HG03045 (cell line): ENCODE measurements around the gene TSC2.
"Not testable (repeated sequence)": the region's sequence is repeated elsewhere in the genome, so short reads cannot be mapped to it uniquely, and the experiment has no call there.

ENCODE experiments used
- ATAC-seq: cut with Tn5 transposase; IDR thresholded peaks from one replicate; pipeline ENCODE4 v1.9.1; 2021; ENCODE audit warnings: mild to moderate bottlenecking, moderate library complexity; ENCODE audit not compliant: unreplicated experiment

The TSC2 gene

DNA sequence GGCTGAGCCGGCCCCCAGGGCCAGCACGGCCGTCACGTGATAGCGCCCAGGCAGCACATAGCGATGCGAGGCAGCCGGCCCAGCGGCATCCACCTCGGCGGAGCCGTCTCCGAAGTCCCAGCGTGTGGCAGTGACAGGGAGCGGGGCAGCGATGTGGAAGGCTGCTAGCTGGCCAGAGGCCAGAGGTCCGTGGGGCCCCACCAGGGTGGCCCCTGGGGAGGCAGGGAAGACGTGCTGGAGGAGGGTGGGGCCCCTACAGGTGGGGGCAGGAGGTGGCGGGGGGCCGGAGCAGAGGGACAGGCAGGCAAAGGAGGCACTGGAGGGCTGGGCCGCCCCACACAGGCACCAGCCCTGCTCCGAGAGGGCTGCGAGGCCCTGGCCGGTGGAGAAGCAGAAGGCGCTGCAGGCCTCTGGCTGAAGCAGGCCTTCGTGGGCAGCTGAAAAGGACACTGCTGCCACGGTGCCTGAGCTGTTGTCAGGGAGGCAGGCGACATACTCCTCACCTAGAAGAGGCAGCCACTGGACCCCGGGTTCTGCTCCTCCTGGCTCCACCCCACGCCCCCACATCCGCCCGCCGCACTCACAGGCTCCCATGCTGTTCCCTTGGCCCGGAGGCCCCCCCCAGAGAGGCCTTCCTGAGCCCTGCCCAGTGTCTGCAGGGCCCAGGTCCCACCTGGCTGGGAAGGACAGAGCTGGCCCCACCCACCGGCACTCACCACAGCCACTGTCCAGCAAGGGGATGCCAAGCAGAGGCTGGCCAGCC, 70.4 kb downstream of the TSC2 start:
- ATAC-seq: not testable (repeated sequence)

DNA sequence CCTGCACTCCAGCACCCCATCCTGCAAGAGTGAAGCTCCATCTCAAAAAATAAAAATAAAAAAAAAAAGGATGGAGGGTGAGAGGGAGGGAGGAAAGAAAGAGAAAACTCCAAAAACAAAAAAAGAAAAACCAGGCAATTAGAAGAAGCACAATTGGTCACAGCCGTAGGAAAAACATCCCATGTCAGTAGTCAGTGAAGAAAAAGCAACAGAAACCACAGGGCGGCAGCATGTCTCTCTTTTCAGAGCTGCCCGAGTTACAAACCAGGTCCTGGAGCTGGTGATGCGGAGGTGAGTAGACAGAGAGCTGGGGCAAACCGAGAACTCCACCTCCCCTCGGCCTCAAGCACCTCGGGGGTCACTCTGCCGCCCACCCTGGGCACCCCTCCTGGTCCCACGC, 73.5 kb downstream of the TSC2 start:
- ATAC-seq: not testable (repeated sequence)

DNA sequence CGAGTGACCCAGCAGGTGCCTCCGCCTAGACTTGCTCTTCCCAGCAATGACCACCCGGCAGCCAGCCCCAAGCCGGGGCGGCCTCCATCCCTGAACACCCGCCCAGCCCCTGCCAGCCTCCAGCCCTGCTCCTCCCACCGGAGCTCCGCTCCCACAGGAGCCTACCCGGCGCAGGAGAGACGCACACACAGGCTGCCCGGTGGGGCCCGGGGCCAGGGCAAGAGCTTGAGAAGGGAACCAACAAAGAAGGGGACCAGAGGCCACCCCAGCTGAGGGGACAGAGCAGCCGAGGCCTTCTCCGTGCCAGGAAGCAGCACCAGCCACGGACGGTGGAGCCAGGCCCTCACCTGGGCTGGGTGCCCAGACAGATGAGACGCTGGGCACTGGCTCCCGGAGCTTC, 74.1 kb downstream of the TSC2 start:
- no peak for ATAC-seq

DNA sequence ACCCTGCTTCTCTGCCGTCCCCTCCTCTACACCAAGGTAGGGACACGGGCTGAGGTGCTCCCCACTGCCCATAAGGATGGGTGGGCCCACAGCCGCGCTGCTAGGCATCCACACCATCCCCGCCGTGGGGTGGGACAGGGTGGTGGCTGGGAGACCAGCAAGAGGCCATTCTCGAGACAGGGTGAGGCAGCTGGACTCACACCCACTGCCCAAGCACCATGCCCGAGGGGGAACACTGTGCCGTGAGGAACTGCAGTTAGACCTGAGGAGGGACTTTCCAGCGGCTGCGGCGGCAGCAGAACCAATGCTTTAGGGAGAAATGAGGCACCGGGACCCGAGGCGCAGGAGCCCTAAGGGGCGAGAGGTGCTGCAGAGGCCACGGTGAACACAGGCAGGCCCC, 74.6 kb downstream of the TSC2 start:
- no peak for ATAC-seq

- ATAC-seq: not testable (repeated sequence)
These were observed 75.3 kb downstream of the TSC2 start for GRCh38 chr16:2122934-2123683.

DNA sequence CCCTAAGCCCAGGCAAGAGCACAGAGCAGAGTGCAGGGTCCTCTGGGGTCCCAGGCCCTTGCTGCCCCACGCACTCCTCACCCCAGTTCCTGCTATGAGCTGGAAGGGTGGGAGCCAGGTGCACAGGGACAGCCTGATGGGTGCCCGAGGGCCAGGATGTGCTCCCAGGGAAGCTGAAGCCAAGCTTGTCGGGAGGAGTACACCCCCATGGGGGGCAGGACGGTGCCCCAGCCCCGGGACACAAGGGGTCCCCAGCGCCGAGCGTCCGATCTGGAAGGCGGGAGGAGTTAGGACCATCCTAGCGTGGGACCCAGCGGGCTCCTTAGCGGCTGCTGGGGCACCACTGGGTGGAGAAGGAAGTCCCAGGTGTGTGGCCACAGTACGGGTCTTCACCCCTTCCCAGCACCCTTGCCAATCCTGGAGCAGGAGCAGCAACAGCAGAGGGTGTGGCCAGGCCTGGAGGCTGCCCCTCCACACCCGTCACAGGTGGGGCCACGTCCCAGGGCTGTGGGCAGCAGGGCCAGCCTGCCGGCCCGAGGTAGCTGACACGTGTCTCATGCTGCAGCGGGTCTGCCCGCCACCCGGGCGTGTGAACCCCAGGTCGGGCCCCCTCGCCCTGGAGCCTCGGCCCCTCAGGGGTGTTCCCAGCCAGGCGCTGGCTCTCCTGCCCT, 76.1 kb downstream of the TSC2 start:
- ATAC-seq: not testable (repeated sequence)

DNA sequence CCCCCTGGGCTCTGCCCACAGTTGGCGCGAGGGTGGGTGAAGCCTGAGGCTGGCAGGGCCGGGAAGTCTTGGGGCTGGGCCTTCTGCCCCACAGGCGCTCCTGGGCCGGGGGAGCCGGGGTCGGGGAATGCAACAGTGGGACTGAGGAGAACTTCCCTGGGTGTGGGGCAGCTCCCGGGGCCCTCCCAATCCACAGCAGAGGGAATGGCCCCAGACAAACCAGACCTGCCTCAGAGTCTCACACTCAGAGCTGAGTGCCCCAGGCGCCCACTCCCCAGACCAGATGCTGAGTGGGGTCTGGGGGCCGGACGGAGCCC, 76.5 kb downstream of the TSC2 start:
- ATAC-seq: not testable (repeated sequence)

DNA sequence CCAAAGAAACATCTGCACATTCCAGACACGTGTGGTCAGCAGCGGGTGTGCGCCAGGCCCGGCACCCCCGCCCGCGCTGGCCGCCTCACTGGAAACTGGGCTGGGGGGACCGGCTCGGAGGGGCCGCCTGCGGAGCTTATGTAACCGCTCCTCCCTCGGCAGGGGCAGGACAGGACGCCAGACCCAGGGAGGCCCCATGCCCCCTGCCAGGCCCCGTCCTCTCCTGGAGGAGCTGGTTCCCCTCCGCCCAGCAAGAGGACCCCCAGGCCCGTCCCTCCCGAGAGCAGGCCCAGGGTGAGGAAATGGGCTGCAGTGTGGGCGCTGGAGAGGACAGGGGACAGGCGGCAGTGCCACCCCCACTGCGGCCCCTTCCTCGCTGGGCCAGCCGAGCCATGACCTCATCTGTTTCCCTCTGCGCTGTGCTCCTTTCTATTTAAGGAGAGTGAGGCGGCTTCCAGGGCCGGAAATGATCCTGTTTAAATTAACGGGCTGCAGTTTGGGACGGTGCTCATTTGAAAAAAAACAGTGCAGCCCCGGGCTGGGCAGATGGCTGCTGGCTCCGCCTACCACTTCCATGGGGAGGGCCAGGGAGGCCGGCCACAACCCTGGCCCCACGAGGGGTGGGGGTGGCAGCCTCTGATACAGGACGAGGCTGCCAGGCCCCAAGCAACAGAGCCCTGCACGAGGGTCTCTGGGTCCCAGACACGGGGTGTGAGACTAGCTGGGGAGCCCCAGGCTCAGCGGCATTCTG, 77.1 kb downstream of the TSC2 start:
- not testable (repeated sequence) for ATAC-seq

- ATAC-seq: not testable (repeated sequence)
These were observed 77.8 kb downstream of the TSC2 start for GRCh38 chr16:2125609-2126008.

- ATAC-seq: not testable (repeated sequence)
These were observed 78.5 kb downstream of the TSC2 start for GRCh38 chr16:2126161-2126743.

DNA sequence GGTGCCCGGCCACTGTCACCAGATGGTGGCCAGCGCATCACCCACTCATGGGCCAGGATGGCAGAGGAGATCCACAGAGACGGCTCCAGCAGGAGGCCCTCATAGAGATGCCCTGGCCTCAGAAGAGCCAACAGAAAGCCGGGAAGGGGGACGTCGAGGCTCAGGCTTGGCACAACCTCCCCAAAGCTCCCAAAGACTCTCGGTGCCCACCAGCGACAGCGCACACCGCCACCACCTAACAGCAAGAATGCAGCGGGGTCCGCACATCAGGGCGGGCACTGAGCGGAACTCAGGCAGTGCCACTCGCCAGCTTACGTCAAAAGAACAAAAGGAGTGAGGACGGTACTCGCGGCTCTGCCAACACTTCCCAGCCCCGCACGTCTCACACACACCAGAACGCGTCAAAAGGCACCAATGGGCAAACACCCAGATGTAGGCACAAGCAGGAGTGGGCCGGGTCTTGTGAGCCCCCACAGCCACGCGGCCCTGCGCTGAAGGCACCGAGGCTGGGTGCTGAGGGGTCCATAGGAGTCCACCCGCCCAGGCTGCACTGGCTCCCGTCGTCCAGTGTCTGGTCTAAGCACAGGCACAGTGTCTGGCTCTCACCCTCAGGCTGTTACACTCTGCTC, 79.3 kb downstream of the TSC2 start:
- not testable (repeated sequence) for ATAC-seq

DNA sequence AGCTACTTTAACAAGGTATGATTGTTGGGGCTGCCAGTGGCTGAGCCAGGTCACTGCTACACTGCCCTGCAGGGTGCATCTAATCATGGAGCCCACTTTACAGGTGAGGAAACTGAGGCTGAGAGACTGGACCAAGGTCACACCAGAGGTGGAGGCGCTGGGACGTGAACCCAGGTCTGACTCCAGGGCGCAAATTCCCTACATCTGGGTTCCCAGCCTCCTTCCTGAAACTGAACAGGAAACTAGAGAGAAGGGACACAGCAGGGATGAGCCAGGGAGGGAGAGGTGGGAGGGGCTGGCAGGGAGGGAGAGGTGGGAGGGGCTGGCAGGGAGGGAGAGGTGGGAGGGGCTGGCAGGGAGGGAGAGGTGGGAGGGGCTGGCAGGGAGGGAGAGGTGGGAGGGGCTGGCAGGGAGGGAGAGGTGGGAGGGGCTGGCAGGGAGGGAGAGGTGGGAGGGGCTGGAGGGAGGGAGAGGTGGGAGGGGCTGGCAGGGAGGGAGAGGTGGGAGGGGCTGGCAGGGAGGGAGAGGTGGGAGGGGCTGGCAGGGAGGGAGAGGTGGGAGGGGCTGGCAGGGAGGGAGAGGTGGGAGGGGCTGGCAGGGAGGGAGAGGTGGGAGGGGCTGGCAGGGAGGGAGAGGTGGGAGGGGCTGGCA, 80.0 kb downstream of the TSC2 start:
- not testable (repeated sequence) for ATAC-seq

GRCh38 chr16:2129251-2129650, 81.5 kb downstream of the TSC2 start:
- not testable (repeated sequence) for ATAC-seq

GRCh38 chr16:2129890-2130447, 82.2 kb downstream of the TSC2 start:
- not testable (repeated sequence) for ATAC-seq

DNA sequence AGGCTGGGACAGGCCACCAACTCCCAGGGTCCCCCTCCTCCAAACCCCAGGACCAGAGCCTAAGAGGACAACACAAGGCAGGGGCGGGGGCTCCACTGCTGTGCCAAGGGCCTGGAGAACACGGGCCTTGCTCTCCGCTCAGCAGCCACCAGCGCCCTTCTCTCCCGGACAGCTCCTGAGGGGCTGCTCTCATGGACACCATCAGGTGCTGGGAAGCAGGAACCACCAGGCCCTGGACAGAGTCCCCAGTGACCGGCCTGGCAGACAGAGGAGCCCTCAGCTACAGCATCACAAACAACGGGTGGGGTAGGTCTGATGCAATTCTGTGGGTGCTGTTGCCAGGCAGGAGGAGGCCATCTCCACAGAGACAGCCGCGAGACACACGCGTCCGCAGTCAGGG, 86.0 kb downstream of the TSC2 start:
- ATAC-seq: not testable (repeated sequence)

- ATAC-seq: not testable (repeated sequence)
These were observed 87.3 kb downstream of the TSC2 start for GRCh38 chr16:2135071-2135470.

DNA sequence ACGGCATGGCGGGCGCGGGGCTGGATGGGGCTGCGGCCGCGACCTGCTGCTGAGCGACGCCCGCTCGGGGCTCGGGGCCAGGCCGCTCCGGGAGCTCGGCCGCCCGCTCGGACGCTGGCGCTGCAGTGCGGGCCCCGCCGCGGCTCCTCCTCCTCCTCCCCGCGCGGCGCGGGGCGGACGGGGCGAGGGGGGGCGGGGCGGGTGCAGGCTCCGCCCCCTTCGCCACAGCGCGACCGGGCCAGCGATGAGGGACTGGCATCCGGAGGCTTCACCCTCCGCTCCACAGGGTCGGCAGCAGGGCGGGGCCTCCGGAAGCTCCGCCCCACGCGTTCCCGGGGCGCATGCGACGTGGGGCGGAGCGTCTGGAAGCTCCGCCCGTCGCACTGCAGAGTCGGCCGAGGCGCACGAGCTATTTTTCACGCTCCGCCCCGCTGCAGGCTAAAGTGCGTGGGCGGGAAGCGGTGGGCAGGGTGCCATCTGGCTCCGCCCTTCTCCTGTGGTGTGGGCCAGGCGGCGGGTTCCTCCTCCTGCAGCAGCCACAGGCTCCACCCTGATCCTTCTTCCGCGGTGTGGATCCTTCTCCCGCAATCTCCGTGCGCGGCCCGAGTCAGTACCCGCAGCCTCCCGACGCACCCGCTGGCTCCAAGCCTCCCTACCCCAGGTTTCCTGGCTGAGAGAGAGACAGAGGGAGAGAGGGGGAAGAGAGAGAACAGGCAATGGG, 88.1 kb downstream of the TSC2 start, which contains the start of gene PKD1:
Gene PKD1, minus strand, starts transcription at position 129 of the 721 bp plus-strand sequence. CDS start 209 bp downstream, outside the sequence.
- not testable (repeated sequence) for ATAC-seq
